Activated naive CD4-positive, alpha-beta T cell treated with anti-CD3 and anti-CD28 coated beads, Interleukin-2, amount 10 ng/mL, durations not matched to agents 7 days and 5 days (primary cell): ENCODE results near the gene TNFSF13.
A peak's percentile ranks its signal among the peaks of the same experiment; 100 is the strongest.

Source experiments
- CTCF ChIA-PET: fragments of 350-600 bp; sonication (Branson Sonifier 250); formaldehyde crosslinking; loops from one replicate; lab custom pipeline; 2021; ENCODE audit warnings: antibody characterized with exemption; lab: Charles Lee
- DNase-seq: peaks from one replicate; pipeline ENCODE4 v3.0.0-alpha.2; 2020
- H3K27ac Mint-ChIP-seq: one replicate; pipeline ENCODE4 v1.8.0; 2021; ENCODE audit warnings: mild to moderate bottlenecking, moderate library complexity, mixed read lengths
- H3K27me3 Mint-ChIP-seq: one replicate; pipeline ENCODE4 v1.8.0; 2021; ENCODE audit warnings: mild to moderate bottlenecking, mixed read lengths
- H3K36me3 Mint-ChIP-seq: one replicate; pipeline ENCODE4 v1.8.0; 2021; ENCODE audit warnings: mixed read lengths
- H3K4me1 Mint-ChIP-seq: one replicate; pipeline ENCODE4 v1.8.0; 2021; ENCODE audit warnings: mixed read lengths
- H3K4me3 Mint-ChIP-seq: one replicate; pipeline ENCODE4 v1.8.0; 2021; ENCODE audit warnings: mild to moderate bottlenecking, moderate library complexity, mixed read lengths
- H3K9me3 Mint-ChIP-seq: one replicate; pipeline ENCODE4 v1.8.0; 2021; ENCODE audit warnings: mixed read lengths

Gene TNFSF13

DNA sequence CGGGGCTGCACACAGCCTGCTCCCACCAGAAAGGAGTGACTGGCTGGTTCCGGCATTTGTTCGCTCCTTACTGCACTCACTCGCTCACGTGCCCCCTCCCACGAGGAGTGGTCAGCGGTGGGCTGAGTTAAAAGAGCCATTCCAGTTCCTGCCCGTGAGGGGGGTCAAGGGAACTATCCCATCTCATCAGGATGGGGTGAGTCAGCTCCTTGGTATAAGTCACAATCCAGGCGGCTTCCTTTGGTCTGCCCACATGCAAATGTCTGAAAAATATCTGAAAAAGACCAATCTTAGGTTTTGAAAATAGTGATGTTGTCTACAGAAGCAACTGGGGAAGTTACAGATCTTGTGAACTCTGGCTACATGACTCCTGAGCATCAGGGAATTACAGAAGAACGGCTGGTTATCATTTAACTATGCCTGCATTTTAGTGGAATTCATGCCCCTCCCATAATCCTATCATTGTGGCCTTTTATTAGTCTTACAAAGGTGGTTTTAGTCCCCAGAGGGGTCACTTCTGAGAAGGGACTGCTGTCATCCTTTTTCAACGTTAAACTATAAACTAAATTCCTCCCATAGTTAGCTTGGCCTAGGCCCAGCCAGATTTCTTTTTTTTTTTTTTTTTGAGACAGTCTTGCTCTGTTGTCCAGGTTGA lies 19.5 kb upstream of the TNFSF13 start:
- H3K4me3 Mint-ChIP-seq = no peak overlapping the region
- DNase-seq = no peak
- peaks cover 22% of the 10 kb centered on the region for H3K27me3 Mint-ChIP-seq
- CTCF ChIA-PET = interaction anchor here (2.9 kb wide), 1 partner anchor 21 kb away, joined by 7 read pairs; no protein-coding TSS in a partner anchor
- peaks cover 1% of the 10 kb centered on the region for H3K36me3 Mint-ChIP-seq
- H3K4me1 Mint-ChIP-seq = no peaks in the 10 kb centered on the region
- H3K27ac Mint-ChIP-seq = no peak overlapping the region
- peaks cover 10% of the 10 kb centered on the region for H3K9me3 Mint-ChIP-seq

GRCh38 chr17:7541074-7541621 lies 17.4 kb upstream of the TNFSF13 start:
- H3K27ac Mint-ChIP-seq = no peak overlapping the region
- peaks cover 10% of the 10 kb centered on the region for H3K9me3 Mint-ChIP-seq
- H3K4me3 Mint-ChIP-seq = no peak overlapping the region
- CTCF ChIA-PET = interaction anchor here (0.6 to 1.3 kb wide), 3 partner anchors 11 to 589 kb away, joined by 3 read pairs; no protein-coding TSS in a partner anchor
- peaks cover 1% of the 10 kb centered on the region for H3K36me3 Mint-ChIP-seq
- peaks cover 22% of the 10 kb centered on the region for H3K27me3 Mint-ChIP-seq
- no peaks in the 10 kb centered on the region for H3K4me1 Mint-ChIP-seq
- DNase-seq = no peak

- H3K27ac Mint-ChIP-seq = no peak overlapping the region
- H3K9me3 Mint-ChIP-seq = no peaks in the 10 kb centered on the region
- peaks cover 20% of the 10 kb centered on the region for H3K4me1 Mint-ChIP-seq
- CTCF ChIA-PET = no interaction called here
- H3K4me3 Mint-ChIP-seq = no peak overlapping the region
- H3K36me3 Mint-ChIP-seq = peaks cover 12% of the 10 kb centered on the region
- no peak for DNase-seq
- H3K27me3 Mint-ChIP-seq = peaks cover 11% of the 10 kb centered on the region
These were observed 13.6 kb upstream of the TNFSF13 start for GRCh38 chr17:7544911-7545310.

DNA sequence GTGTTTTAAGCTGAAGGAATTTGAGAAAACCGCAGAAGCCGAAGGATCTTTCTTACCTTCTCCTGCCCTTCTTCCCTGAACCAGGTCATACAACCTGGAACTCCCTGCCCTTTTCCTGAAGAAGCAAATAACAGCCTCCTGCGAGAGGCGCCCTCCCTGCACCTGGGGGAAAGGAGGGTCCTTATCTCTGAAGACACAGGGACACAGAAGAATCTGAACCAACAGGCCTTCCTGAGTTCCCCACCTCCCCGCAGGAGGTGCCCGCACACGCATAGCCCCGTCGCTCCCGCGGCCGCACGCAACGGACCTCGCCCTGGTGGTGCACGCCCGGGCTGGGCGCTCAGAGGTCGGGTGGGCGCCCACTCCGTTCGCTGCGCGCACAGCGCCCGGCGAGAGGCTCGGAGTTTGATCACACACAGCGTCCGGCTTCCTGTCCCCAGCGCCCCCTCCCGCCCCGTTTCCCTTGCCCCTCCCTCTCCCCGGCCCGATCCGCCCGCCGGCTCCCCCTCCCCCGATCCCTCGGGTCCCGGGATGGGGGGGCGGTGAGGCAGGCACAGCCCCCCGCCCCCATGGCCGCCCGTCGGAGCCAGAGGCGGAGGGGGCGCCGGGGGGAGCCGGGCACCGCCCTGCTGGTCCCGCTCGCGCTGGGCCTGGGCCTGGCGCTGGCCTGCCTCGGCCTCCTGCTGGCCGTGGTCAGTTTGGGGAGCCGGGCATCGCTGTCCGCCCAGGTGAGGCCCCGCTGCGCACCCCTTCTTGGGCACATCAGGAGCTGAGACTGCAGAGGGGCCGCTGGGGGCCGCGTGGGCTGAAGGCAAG lies 9.8 kb upstream of the TNFSF13 start, which contains the start of gene TNFSF12:
Gene TNFSF12 (plus strand): TSS at position 474 of the 816 bp plus-strand sequence. CDS start 96 bp downstream, at position 570.
- CTCF ChIA-PET = interaction anchor here (0.8 to 4.6 kb wide), 3 partner anchors 12 to 34 kb away, joined by 3 to 26 read pairs (median 7); partner anchors contain the start of gene SENP3
- peak within 1 kb of the TSS; percentile 93 for H3K4me3 Mint-ChIP-seq
- H3K27ac Mint-ChIP-seq = peak within 1 kb of the TSS; percentile 90
- peak; percentile 82 for DNase-seq
- peaks cover 39% of the 10 kb centered on the region for H3K36me3 Mint-ChIP-seq
- no peaks in the 10 kb centered on the region for H3K27me3 Mint-ChIP-seq
- H3K4me1 Mint-ChIP-seq = peaks cover 59% of the 10 kb centered on the region
- no peaks in the 10 kb centered on the region for H3K9me3 Mint-ChIP-seq

GRCh38 chr17:7549401-7550055 lies 9.0 kb upstream of the TNFSF13 start:
- peak overlapping the region; percentile 86 for H3K27ac Mint-ChIP-seq
- peak; percentile 68 for DNase-seq
- CTCF ChIA-PET = interaction anchor here (0.8 to 4.6 kb wide), 3 partner anchors 11 to 34 kb away, joined by 3 to 26 read pairs (median 7); partner anchors contain the start of gene SENP3
- H3K36me3 Mint-ChIP-seq = peaks cover 42% of the 10 kb centered on the region
- H3K4me1 Mint-ChIP-seq = peaks cover 63% of the 10 kb centered on the region
- no peaks in the 10 kb centered on the region for H3K27me3 Mint-ChIP-seq
- peak overlapping the region; percentile 86 for H3K4me3 Mint-ChIP-seq
- H3K9me3 Mint-ChIP-seq = no peaks in the 10 kb centered on the region

- peak overlapping the region; percentile 86 for H3K27ac Mint-ChIP-seq
These were observed 8.2 kb upstream of the TNFSF13 start for GRCh38 chr17:7550344-7550743.

DNA sequence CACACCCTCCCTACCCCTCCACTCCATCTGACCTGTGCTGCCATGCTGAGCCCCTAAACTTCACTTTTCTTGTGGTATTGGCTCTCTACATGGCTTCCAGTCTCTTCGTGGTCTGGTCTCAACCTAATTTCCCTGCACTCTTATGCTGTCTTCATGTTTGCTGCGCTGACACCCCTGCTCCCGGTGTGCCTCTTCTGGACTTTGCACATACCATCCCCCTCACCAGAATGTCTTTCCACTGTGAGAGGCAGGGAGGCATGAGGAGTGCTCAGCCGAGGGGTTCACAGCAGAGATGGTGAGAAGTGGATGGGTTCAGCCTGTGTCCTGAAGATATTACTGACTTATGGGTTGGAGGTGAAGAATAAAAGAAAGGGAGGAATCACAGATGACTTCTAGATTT lies 7.2 kb upstream of the TNFSF13 start:
- Mint-ChIP-seq H3K4me1 (peaks cover 77% of the 10 kb centered on the region), H3K4me3 (peak overlapping the region; percentile 86), H3K36me3 (peaks cover 52% of the 10 kb centered on the region), H3K27ac (peak overlapping the region; percentile 86), H3K9me3 (no peaks in the 10 kb centered on the region), H3K27me3 (no peaks in the 10 kb centered on the region)
- CTCF ChIA-PET = interaction anchor here (1.2 to 1.4 kb wide), 2 partner anchors 9 to 37 kb away, joined by 4 to 11 read pairs; no protein-coding TSS in a partner anchor
- DNase-seq = no peak

More at GRCh38 chr17:7550344-7550743, 8.2 kb upstream of the TNFSF13 start:
- peak overlapping the region; percentile 86 for H3K4me3 Mint-ChIP-seq
- no peaks in the 10 kb centered on the region for H3K27me3 Mint-ChIP-seq
- H3K36me3 Mint-ChIP-seq = peaks cover 47% of the 10 kb centered on the region
- H3K9me3 Mint-ChIP-seq = no peaks in the 10 kb centered on the region
- peaks cover 71% of the 10 kb centered on the region for H3K4me1 Mint-ChIP-seq
- CTCF ChIA-PET = interaction anchor here (1.0 to 4.6 kb wide), 2 partner anchors 11 to 36 kb away, joined by 3 to 26 read pairs; partner anchors contain the start of gene SENP3
- no peak for DNase-seq

GRCh38 chr17:7552621-7553051 lies 5.9 kb upstream of the TNFSF13 start:
- Mint-ChIP-seq H3K36me3 (peaks cover 58% of the 10 kb centered on the region), H3K9me3 (no peaks in the 10 kb centered on the region), H3K4me3 (peak overlapping the region; percentile 45), H3K4me1 (peaks cover 81% of the 10 kb centered on the region), H3K27me3 (no peaks in the 10 kb centered on the region), H3K27ac (peak overlapping the region; percentile 86)
- DNase-seq = peak; percentile 78
- CTCF ChIA-PET = interaction anchor here (0.9 to 1.4 kb wide), 6 partner anchors 8 to 197 kb away, joined by 3 to 11 read pairs (median 4); no protein-coding TSS in a partner anchor

DNA sequence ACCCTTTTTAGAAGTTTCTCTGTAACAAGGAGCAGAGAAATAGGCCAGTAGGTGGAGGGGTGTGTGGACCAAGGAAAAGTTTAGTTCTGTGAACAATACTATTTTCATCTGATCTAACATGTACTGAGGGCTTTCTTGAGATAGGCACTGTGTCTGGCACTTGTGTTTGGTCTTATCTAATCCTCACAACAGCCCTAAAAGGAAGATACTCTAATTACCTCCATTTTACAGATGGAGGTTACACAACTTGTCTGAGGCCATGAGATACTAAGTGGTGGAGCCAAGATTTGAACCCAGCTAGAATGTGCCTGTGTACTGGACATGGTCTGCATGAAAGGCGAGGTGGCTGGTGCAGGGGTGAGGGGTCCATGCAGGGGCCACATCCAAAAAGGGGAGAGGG lies 5.2 kb upstream of the TNFSF13 start:
- H3K36me3 Mint-ChIP-seq = peaks cover 58% of the 10 kb centered on the region
- no peaks in the 10 kb centered on the region for H3K27me3 Mint-ChIP-seq
- H3K9me3 Mint-ChIP-seq = no peaks in the 10 kb centered on the region
- peaks cover 83% of the 10 kb centered on the region for H3K4me1 Mint-ChIP-seq
- peak overlapping the region; percentile 86 for H3K27ac Mint-ChIP-seq
- H3K4me3 Mint-ChIP-seq = peak overlapping the region; percentile 45
- CTCF ChIA-PET = interaction anchor here (0.8 to 3.4 kb wide), 6 partner anchors 12 to 197 kb away, joined by 3 to 10 read pairs (median 4); no protein-coding TSS in a partner anchor
- DNase-seq = no peak

- Mint-ChIP-seq H3K27ac (peak overlapping the region; percentile 71), H3K9me3 (no peaks in the 10 kb centered on the region), H3K4me1 (peaks cover 89% of the 10 kb centered on the region), H3K36me3 (peaks cover 54% of the 10 kb centered on the region), H3K27me3 (no peaks in the 10 kb centered on the region), H3K4me3 (no peak overlapping the region)
- CTCF ChIA-PET = interaction anchor here (0.7 to 3.4 kb wide), 2 partner anchors 41 to 114 kb away, joined by 4 to 10 read pairs; no protein-coding TSS in a partner anchor
- DNase-seq = no peak
These were observed 3.1 kb upstream of the TNFSF13 start for GRCh38 chr17:7555320-7555948.

DNA sequence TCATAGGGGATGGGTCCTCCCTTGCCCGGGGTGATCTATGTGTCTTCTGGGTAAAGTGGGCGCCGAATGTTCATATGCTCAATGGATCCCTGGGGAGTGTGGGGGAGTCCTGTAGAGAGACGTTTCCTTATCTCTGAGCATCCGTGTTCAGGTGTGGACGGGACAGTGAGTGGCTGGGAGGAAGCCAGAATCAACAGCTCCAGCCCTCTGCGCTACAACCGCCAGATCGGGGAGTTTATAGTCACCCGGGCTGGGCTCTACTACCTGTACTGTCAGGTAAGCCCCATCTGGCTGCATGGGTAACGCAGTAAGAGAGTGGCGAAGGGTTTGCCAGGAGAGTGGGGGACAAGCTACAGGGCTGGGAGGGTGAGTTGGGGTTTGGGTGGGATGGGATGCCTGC lies 1.9 kb upstream of the TNFSF13 start:
- Mint-ChIP-seq H3K4me1 (peaks cover 87% of the 10 kb centered on the region), H3K27ac (peak overlapping the region; percentile 24), H3K27me3 (no peaks in the 10 kb centered on the region), H3K36me3 (peaks cover 49% of the 10 kb centered on the region), H3K4me3 (no peak overlapping the region), H3K9me3 (no peaks in the 10 kb centered on the region)
- no peak for DNase-seq
- CTCF ChIA-PET = interaction anchor here (5.5 kb wide), 1 partner anchor 43 kb away, joined by 157 read pairs; no protein-coding TSS in a partner anchor

GRCh38 chr17:7557147-7557764 lies 1.3 kb upstream of the TNFSF13 start:
- H3K4me3 Mint-ChIP-seq = no peak overlapping the region
- H3K27ac Mint-ChIP-seq = no peak overlapping the region
- no peaks in the 10 kb centered on the region for H3K9me3 Mint-ChIP-seq
- H3K4me1 Mint-ChIP-seq = peaks cover 80% of the 10 kb centered on the region
- DNase-seq = no peak
- H3K27me3 Mint-ChIP-seq = no peaks in the 10 kb centered on the region
- CTCF ChIA-PET = interaction anchor here (1.0 to 5.5 kb wide), 6 partner anchors 32 to 202 kb away, joined by 3 to 157 read pairs (median 6); no protein-coding TSS in a partner anchor
- H3K36me3 Mint-ChIP-seq = peaks cover 45% of the 10 kb centered on the region
